HK-2 (cell line): Measurements from ENCODE around the gene SETBP1.

ENCODE experiments used
- DNase-seq: peaks from one replicate; pipeline ENCODE4 v3.0.0-alpha.2; 2018; ENCODE audit not compliant: unreplicated experiment

The SETBP1 gene

GRCh38 chr18:44870631-44871502, 190.2 kb downstream of the SETBP1 start:
- no peak for DNase-seq

GRCh38 chr18:44871771-44872170, 191.1 kb downstream of the SETBP1 start:
- DNase-seq, result no peak

GRCh38 chr18:44876024-44876423, 195.3 kb downstream of the SETBP1 start:
- DNase-seq, result no peak

- no peak for DNase-seq
These were observed 196.1 kb downstream of the SETBP1 start for GRCh38 chr18:44876755-44877154.

- DNase-seq, result no peak
These were observed 197.6 kb downstream of the SETBP1 start for GRCh38 chr18:44878335-44878734.

- DNase-seq, result no peak
These were observed 199.5 kb downstream of the SETBP1 start for GRCh38 chr18:44880170-44880569.

GRCh38 chr18:44881461-44882162, 200.9 kb downstream of the SETBP1 start:
- DNase-seq, result no peak

GRCh38 chr18:44882163-44882868, 201.6 kb downstream of the SETBP1 start:
- no peak for DNase-seq

- DNase-seq, result no peak
These were observed 203.0 kb downstream of the SETBP1 start for GRCh38 chr18:44883671-44884070.

- no peak for DNase-seq
These were observed 203.7 kb downstream of the SETBP1 start for GRCh38 chr18:44884431-44884830.

GRCh38 chr18:44885507-44885906, 204.8 kb downstream of the SETBP1 start:
- DNase-seq, result no peak

- DNase-seq, result peak; percentile 27
These were observed 206.5 kb downstream of the SETBP1 start for GRCh38 chr18:44887227-44887631.

GRCh38 chr18:44889111-44889510, 208.4 kb downstream of the SETBP1 start:
- DNase-seq, result no peak

- no peak for DNase-seq
These were observed 212.5 kb downstream of the SETBP1 start for GRCh38 chr18:44893045-44893706.

- DNase-seq, result no peak
These were observed 213.3 kb downstream of the SETBP1 start for GRCh38 chr18:44893966-44894365.

GRCh38 chr18:44895176-44895798, 214.6 kb downstream of the SETBP1 start:
- DNase-seq, result peak; percentile 24

GRCh38 chr18:44896846-44897245, 216.2 kb downstream of the SETBP1 start:
- DNase-seq, result no peak

GRCh38 chr18:44897411-44897810, 216.7 kb downstream of the SETBP1 start:
- no peak for DNase-seq

GRCh38 chr18:44897816-44898215, 217.1 kb downstream of the SETBP1 start:
- no peak for DNase-seq

- no peak for DNase-seq
These were observed 217.8 kb downstream of the SETBP1 start for GRCh38 chr18:44898498-44898897.

GRCh38 chr18:44899832-44900231, 219.1 kb downstream of the SETBP1 start:
- no peak for DNase-seq
